Stimulated activated naive B cell treated with anti-CD40 and anti-IgM and Interleukin-4, amounts not matched to agents 10 μg/mL and 1 μg/mL and 100 μg/mL, for 72 hours (primary cell): ENCODE data around the gene ZNF143.
"Not testable (repeated sequence)": the region's sequence is repeated elsewhere in the genome, so short reads cannot be mapped to it uniquely, and the experiment has no call there.

ENCODE experiments used
- ATAC-seq, 2 donors: fragments of 150-1000 bp; cut with Tn5 transposase; replicated peaks; 2 replicates each; pipeline ENCODE4 v1.10.0; 2021; ENCODE audit warnings: moderate library complexity in 1 of 2
- DNase-seq: peaks from one replicate; pipeline ENCODE4 v3.0.0; 2021
- H3K27ac Mint-ChIP-seq: one replicate; pipeline ENCODE4 v1.8.0; 2022; ENCODE audit warnings: mild to moderate bottlenecking, mixed read lengths
- H3K27me3 Mint-ChIP-seq, 2 donors: one replicate each; pipeline ENCODE4 v1.8.0; 2022; ENCODE audit warnings: mixed read lengths in 2 of 2
- H3K36me3 Mint-ChIP-seq, 2 donors: one replicate each; pipeline ENCODE4 v1.8.0; 2022; ENCODE audit warnings: mixed read lengths in 2 of 2, mild to moderate bottlenecking in 1 of 2
- H3K4me1 Mint-ChIP-seq, 2 donors: one replicate each; pipeline ENCODE4 v1.8.0; 2022; ENCODE audit warnings: mixed read lengths in 2 of 2, mild to moderate bottlenecking in 1 of 2
- H3K4me3 Mint-ChIP-seq, 2 donors: one replicate each; pipeline ENCODE4 v1.8.0; 2022; ENCODE audit warnings: mild to moderate bottlenecking in 2 of 2, mixed read lengths in 2 of 2, moderate library complexity in 1 of 2
- H3K9me3 Mint-ChIP-seq, 2 donors: one replicate each; pipeline ENCODE4 v1.8.0; 2022; ENCODE audit warnings: mixed read lengths in 2 of 2, mild to moderate bottlenecking in 1 of 2

Gene ZNF143

DNA sequence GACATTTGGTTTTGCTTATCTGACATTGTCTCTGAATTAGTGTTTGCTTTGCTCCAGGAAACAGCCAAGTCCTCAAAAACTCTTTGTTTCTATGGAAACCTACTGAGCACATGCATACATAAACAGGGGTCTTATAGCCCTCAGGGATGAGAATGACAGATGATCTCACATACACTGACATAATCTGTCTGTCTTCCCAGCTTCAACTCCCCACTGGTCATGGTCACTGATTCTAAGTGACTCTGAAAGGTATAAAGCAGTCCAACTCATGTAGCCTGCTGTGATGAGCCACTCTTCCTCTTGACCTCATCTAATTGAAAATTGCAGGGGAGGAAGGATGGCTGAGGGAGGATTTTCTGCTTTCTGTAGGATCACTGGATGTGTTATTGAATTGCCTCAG, 12.6 kb downstream of the ZNF143 start:
- Mint-ChIP-seq H3K4me3 (no peak overlapping the region), H3K27ac (no peak overlapping the region), H3K27me3 (no peaks in the 10 kb centered on the region), H3K9me3 (no peaks in the 10 kb centered on the region), H3K36me3 (peaks cover 30 to 45% of the 10 kb centered on the region in 2 donors), H3K4me1 (peaks cover 5 to 6% of the 10 kb centered on the region in 2 donors)
- ATAC-seq (no peak), DNase-seq (no peak)

GRCh38 chr11:9479899-9480298, 19.1 kb downstream of the ZNF143 start:
- Mint-ChIP-seq H3K27me3 (no peaks in the 10 kb centered on the region), H3K9me3 (no peaks in the 10 kb centered on the region), H3K36me3 (peaks cover 28 to 44% of the 10 kb centered on the region in 2 donors), H3K27ac (peak overlapping the region; percentile 76), H3K4me1 (peaks cover 4 to 11% of the 10 kb centered on the region in 2 donors), H3K4me3 (no peak overlapping the region)
- ATAC-seq (no peak), DNase-seq (no peak)

DNA sequence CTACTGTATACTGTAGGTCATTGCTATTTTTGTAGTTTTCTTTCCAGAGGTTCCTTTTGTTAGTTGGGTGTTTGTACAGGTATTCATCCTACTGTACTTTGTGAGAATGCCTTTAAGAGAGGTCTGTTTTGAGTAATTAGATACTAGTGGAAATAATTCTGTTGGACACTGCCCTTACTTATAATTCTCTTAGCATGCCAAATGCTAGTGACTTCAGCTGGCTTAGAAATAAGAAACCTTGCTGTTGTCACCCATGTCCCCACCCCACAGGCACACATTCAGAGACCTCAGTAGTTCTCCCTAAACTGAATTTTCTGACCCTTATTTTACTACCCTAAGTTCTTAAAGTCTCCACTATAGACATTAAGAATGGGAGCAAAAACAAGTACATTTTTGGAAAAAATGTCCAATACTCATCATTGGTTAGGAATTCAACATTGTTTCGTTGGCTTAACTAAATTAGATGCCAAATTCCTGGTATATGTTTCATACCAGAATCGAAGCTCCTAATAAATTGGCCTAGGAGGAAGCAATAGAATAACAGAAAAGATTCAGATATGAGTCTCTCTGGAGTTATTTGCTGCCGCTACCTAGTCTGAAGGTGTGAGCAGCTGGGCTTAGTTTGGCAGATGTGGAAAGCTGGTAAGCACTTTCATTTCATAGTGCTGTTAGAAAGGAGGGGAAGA, 28.4 kb downstream of the ZNF143 start:
- Mint-ChIP-seq H3K27ac (no peak overlapping the region), H3K36me3 (peaks cover 15 to 43% of the 10 kb centered on the region in 2 donors), H3K4me3 (no peak overlapping the region), H3K27me3 (no peaks in the 10 kb centered on the region), H3K9me3 (no peaks in the 10 kb centered on the region), H3K4me1 (no peaks in the 10 kb centered on the region)
- DNase-seq, result no peak
- ATAC-seq, result no peak

DNA sequence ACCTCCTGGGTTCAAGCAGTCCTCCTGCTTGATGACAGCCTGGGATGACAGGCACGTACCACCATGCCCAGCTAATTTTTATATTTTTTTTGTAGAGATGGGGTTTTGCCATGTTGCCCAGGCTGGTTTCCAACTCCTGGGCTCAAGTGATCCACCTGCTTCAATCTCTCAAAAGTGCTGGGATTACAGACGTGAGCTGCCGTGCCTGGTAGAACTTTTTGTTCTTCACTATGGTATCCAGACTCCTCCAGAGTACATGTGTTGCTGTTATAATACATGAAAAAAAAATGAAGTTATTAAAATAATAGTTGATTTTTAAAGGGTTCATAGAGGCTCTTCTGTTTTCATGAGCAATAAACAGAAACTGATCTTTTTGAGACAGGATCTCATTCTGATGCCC, 29.6 kb downstream of the ZNF143 start:
- Mint-ChIP-seq H3K27me3 (no peaks in the 10 kb centered on the region), H3K4me3 (no peak overlapping the region), H3K9me3 (no peaks in the 10 kb centered on the region), H3K4me1 (no peaks in the 10 kb centered on the region), H3K27ac (no peak overlapping the region), H3K36me3 (peaks cover 17 to 40% of the 10 kb centered on the region in 2 donors)
- ATAC-seq, result no peak
- DNase-seq, result no peak

GRCh38 chr11:9493492-9493891, 32.7 kb downstream of the ZNF143 start:
- Mint-ChIP-seq H3K27me3 (no peaks in the 10 kb centered on the region), H3K4me3 (no peak overlapping the region), H3K4me1 (no peaks in the 10 kb centered on the region), H3K27ac (no peak overlapping the region), H3K9me3 (no peaks in the 10 kb centered on the region), H3K36me3 (peaks cover 25 to 44% of the 10 kb centered on the region in 2 donors)
- no peak for ATAC-seq
- DNase-seq, result no peak

GRCh38 chr11:9494316-9494715, 33.5 kb downstream of the ZNF143 start:
- DNase-seq (no peak), ATAC-seq (no peak)
- no peaks in the 10 kb centered on the region for H3K9me3 Mint-ChIP-seq
- no peaks in the 10 kb centered on the region for H3K4me1 Mint-ChIP-seq
- H3K36me3 Mint-ChIP-seq, result peaks cover 24 to 44% of the 10 kb centered on the region in 2 donors
- H3K4me3 Mint-ChIP-seq, result no peak overlapping the region
- no peaks in the 10 kb centered on the region for H3K27me3 Mint-ChIP-seq
- H3K27ac Mint-ChIP-seq, result no peak overlapping the region

DNA sequence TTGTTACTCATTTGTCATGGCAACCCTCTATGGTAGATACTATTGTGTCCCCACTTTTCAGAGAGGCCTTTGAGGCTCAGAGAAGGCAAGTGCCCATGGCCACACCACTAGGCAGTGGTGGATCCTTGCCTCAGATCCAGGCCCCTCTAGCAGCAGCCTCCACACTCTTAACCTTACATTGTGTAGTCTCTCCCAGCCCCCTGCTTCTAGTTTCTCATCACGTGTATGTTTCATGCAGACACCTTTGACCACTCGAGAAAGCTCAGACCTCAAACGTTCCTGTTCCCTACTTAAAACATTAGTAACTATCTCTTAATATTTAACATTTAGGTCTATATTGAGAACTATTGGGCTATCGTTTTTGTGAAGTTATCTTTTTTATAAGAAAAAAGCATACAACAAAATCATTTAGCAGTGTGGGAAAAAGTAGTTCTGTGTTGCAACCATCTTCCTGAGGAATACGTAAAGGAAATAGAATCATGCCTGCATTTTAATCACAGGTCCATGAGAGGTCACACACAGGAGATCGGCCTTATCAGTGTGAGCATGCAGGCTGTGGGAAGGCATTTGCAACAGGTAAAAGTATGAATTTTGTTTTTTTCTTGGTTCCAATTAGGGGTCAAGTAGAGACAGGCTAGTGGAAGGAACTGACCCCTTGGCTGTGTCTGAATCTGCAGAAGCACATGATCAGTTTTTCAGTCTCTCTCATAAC, 35.1 kb downstream of the ZNF143 start:
- Mint-ChIP-seq H3K27ac (no peak overlapping the region), H3K27me3 (no peaks in the 10 kb centered on the region), H3K9me3 (no peaks in the 10 kb centered on the region), H3K36me3 (peaks cover 18 to 38% of the 10 kb centered on the region in 2 donors), H3K4me1 (no peaks in the 10 kb centered on the region), H3K4me3 (no peak overlapping the region)
- DNase-seq (no peak), ATAC-seq (no peak)

GRCh38 chr11:9498457-9499078, 37.8 kb downstream of the ZNF143 start:
- no peak overlapping the region for H3K27ac Mint-ChIP-seq
- peaks cover 27 to 46% of the 10 kb centered on the region in 2 donors for H3K36me3 Mint-ChIP-seq
- no peaks in the 10 kb centered on the region for H3K4me1 Mint-ChIP-seq

GRCh38 chr11:9506489-9507276, 45.9 kb downstream of the ZNF143 start:
- DNase-seq (peak; percentile 47), ATAC-seq (peak; percentile 86 to 90)
- Mint-ChIP-seq H3K36me3 (peaks cover 16 to 34% of the 10 kb centered on the region in 2 donors), H3K4me3 (no peak overlapping the region), H3K4me1 (peaks cover 0 to 9% of the 10 kb centered on the region in 2 donors), H3K27ac (peak overlapping the region; percentile 20), H3K27me3 (no peaks in the 10 kb centered on the region), H3K9me3 (no peaks in the 10 kb centered on the region)

More at GRCh38 chr11:9498457-9499078, 37.8 kb downstream of the ZNF143 start:
- Mint-ChIP-seq H3K27me3 (no peaks in the 10 kb centered on the region), H3K4me3 (no peak overlapping the region), H3K9me3 (no peaks in the 10 kb centered on the region)
- DNase-seq (no peak), ATAC-seq (no peak)

- DNase-seq (no peak), ATAC-seq (no peak)
- Mint-ChIP-seq H3K36me3 (peaks cover 17 to 33% of the 10 kb centered on the region in 2 donors), H3K9me3 (no peaks in the 10 kb centered on the region), H3K27ac (no peak overlapping the region), H3K4me1 (peaks cover 0 to 9% of the 10 kb centered on the region in 2 donors), H3K27me3 (no peaks in the 10 kb centered on the region), H3K4me3 (no peak overlapping the region)
Observed at GRCh38 chr11:9507277-9507580, 46.4 kb downstream of the ZNF143 start.

- Mint-ChIP-seq H3K27me3 (no peaks in the 10 kb centered on the region), H3K9me3 (no peaks in the 10 kb centered on the region), H3K36me3 (peaks cover 23 to 42% of the 10 kb centered on the region in 2 donors), H3K4me3 (no peak overlapping the region), H3K27ac (peak overlapping the region; percentile 6), H3K4me1 (peaks cover 0 to 9% of the 10 kb centered on the region in 2 donors)
- ATAC-seq (no peak), DNase-seq (no peak)
Observed at GRCh38 chr11:9509041-9509440, 48.2 kb downstream of the ZNF143 start.

DNA sequence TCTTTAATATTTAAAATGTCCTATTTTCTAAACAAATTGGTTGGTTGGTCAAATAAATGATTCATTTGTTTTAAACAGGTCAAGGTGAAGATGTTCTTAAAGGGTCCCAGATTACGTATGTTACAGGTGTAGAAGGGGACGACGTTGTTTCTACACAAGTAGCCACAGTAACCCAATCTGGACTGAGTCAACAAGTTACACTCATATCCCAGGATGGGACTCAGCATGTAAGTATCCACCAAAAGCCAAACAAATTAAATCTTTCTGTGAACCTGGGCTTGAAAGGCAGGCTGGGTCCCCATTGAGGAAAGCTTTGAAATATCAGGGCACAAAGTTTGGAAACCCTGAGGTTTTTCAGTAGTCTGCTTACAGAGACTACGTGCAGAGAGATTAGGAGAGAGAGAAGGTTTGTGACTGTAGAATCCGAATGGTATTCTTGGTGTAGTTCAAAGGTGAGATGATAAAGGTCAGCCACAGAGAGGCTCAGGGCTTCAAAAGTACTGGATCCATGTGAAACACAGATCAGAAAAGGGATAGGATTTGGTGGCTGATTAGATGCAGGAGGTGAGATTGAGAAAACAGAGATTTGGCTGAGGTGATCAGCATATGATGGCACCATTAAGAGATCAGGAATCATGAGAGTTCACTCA, 51.7 kb downstream of the ZNF143 start:
- Mint-ChIP-seq H3K9me3 (no peaks in the 10 kb centered on the region), H3K27me3 (no peaks in the 10 kb centered on the region), H3K4me1 (peaks cover 0 to 7% of the 10 kb centered on the region in 2 donors), H3K36me3 (peaks cover 30 to 56% of the 10 kb centered on the region in 2 donors), H3K4me3 (no peak overlapping the region), H3K27ac (no peak overlapping the region)
- DNase-seq (no peak), ATAC-seq (no peak)

- not testable (repeated sequence) for DNase-seq, H3K4me1 Mint-ChIP-seq, H3K27ac Mint-ChIP-seq, H3K9me3 Mint-ChIP-seq, H3K27me3 Mint-ChIP-seq, ATAC-seq, H3K4me3 Mint-ChIP-seq
- H3K36me3 Mint-ChIP-seq, result peaks cover 28 to 55% of the 10 kb centered on the region in 2 donors
Observed at GRCh38 chr11:9514576-9514975, 53.8 kb downstream of the ZNF143 start.

GRCh38 chr11:9516113-9516512, 55.3 kb downstream of the ZNF143 start:
- no peak for DNase-seq
- no peaks in the 10 kb centered on the region for H3K9me3 Mint-ChIP-seq
- ATAC-seq, result no peak
- H3K27ac Mint-ChIP-seq, result no peak overlapping the region
- no peaks in the 10 kb centered on the region for H3K27me3 Mint-ChIP-seq
- H3K4me3 Mint-ChIP-seq, result no peak overlapping the region
- H3K36me3 Mint-ChIP-seq, result peaks cover 24 to 51% of the 10 kb centered on the region in 2 donors
- H3K4me1 Mint-ChIP-seq, result no peaks in the 10 kb centered on the region
